H1 (cell line): ENCODE data around the gene VSTM2L. TPM values are rescaled to one million over a fixed set of nuclear protein-coding genes. Genes with fewer than 3 reads are reported as not detected.
A peak's percentile ranks its signal among the peaks of the same experiment; 100 is the strongest.

Experiments
- CTCF ChIA-PET: fragments of 300-600 bp; sonication (Branson Sonifier 250); formaldehyde crosslinking; loops from one replicate; lab custom pipeline; 2021; ENCODE audit not compliant: partially characterized antibody; lab: Charles Lee
- POLR2A ChIA-PET: fragments of 300-600 bp; sonication (Branson Sonifier 250); formaldehyde crosslinking; loops from one replicate; lab custom pipeline; 2021; ENCODE audit warnings: inconsistent platforms; ENCODE audit not compliant: partially characterized antibody; lab: Charles Lee
- DNase-seq, 2 experiments: peaks; one replicate each; pipeline versions ENCODE4 v3.0.0 to v3.0.0-alpha.2; 2010 to 2022; ENCODE audit warnings: low spot score in 2 of 2, low read depth in 1 of 2, mixed read lengths in 1 of 2
- FAIRE-seq: peaks from 2 replicates; lab custom pipeline; 2011; peaks lifted over from hg19 to GRCh38; lab: Jason Lieb, UNC
- H2AFZ ChIP-seq: 2 replicates; pipeline ENCODE4 v1.8.1; 2012; ENCODE audit warnings: low read length, inconsistent platforms
- H2AK5ac ChIP-seq: 2 replicates; pipeline ENCODE4 v1.6.1; 2013; ENCODE audit warnings: low read depth, low read length
- H2BK120ac ChIP-seq: replicated peaks from 2 replicates; pipeline ENCODE3; 2013; ENCODE audit warnings: low read depth, low read length, inconsistent platforms
- H2BK12ac ChIP-seq: 2 replicates; pipeline ENCODE4 v1.6.1; 2013; ENCODE audit warnings: low read depth, low read length
- H2BK15ac ChIP-seq: 2 replicates; pipeline ENCODE4 v1.6.1; 2013; ENCODE audit warnings: low read length
- H2BK20ac ChIP-seq: 2 replicates; pipeline ENCODE4 v1.6.1; 2013; ENCODE audit warnings: low read length
- H2BK5ac ChIP-seq: 2 replicates; pipeline ENCODE4 v1.6.1; 2013; ENCODE audit warnings: low read depth, low read length
- H3K14ac ChIP-seq: 2 replicates; pipeline ENCODE4 v1.6.1; 2013; ENCODE audit warnings: inconsistent platforms; ENCODE audit not compliant: insufficient read length
- H3K18ac ChIP-seq: 2 replicates; pipeline ENCODE4 v1.6.1; 2013; ENCODE audit warnings: low read length; ENCODE audit errors: extremely low read depth
- H3K23ac ChIP-seq: 2 replicates; pipeline ENCODE4 v1.6.1; 2013; ENCODE audit warnings: inconsistent platforms; ENCODE audit not compliant: insufficient read length
- H3K23me2 ChIP-seq: 2 replicates; pipeline ENCODE4 v1.6.1; 2013; ENCODE audit warnings: low read depth, low read length
- H3K27ac ChIP-seq: 2 replicates; pipeline ENCODE4 v1.6.1; 2011; ENCODE audit warnings: low read depth, low read length, inconsistent platforms
- H3K27me3 ChIP-seq, 4 experiments: replicated peaks in 1 of 4; 1 replicate in 1 of 4; 2 replicates in 3 of 4; pipeline versions ENCODE4 v1.6.1 to v1.8.1; 2011 to 2013; ENCODE audit warnings: low read length in 3 of 4, mild to moderate bottlenecking in 3 of 4, inconsistent platforms in 2 of 4, mixed read lengths in 2 of 4, moderate library complexity in 1 of 4; ENCODE audit not compliant: control insufficient read depth in 3 of 4, insufficient read depth in 3 of 4; ENCODE audit errors: extremely low read depth in 1 of 4
- H3K36me3 ChIP-seq, 4 experiments: 2 replicates each; pipeline versions ENCODE4 v1.6.1 to v1.8.1; 2011 to 2013; ENCODE audit warnings: mild to moderate bottlenecking in 4 of 4, low read length in 3 of 4, moderate library complexity in 2 of 4, control low read depth in 1 of 4, inconsistent platforms in 1 of 4; ENCODE audit not compliant: insufficient read depth in 4 of 4, control insufficient read depth in 2 of 4
- H3K4ac ChIP-seq: replicated peaks from 2 replicates; pipeline ENCODE3; 2013; ENCODE audit warnings: low read length, low read depth, mixed read lengths, inconsistent platforms; ENCODE audit not compliant: insufficient read length
- H3K4me1 ChIP-seq, 4 experiments: replicated peaks in 1 of 4; 1 replicate in 1 of 4; 2 replicates in 3 of 4; pipeline versions ENCODE4 v1.6.1 to v1.8.1; 2011 to 2013; ENCODE audit warnings: low read length in 3 of 4, inconsistent platforms in 2 of 4, mixed read lengths in 1 of 4; ENCODE audit not compliant: insufficient read depth in 4 of 4, control insufficient read depth in 3 of 4
- H3K4me2 ChIP-seq, 2 experiments: 2 replicates each; pipeline versions ENCODE4 v1.6.1 to v1.8.1; 2011 to 2013; ENCODE audit warnings: low read depth in 2 of 2, low read length in 2 of 2, control low read depth in 1 of 2, inconsistent platforms in 1 of 2, mild to moderate bottlenecking in 1 of 2; ENCODE audit not compliant: insufficient read depth in 1 of 2
- H3K4me3 ChIP-seq, 4 experiments: fragments of 200-600, 300-600 bp in 1 of 4; sonication (generic), shearing (Covaris generic), sonication (Bioruptor Twin) in 1 of 4; 2 replicates each; pipeline versions ENCODE4 v1.5.1 to v1.8.1; 2011 to 2016; ENCODE audit warnings: low read length in 4 of 4, low read depth in 3 of 4, control low read depth in 2 of 4, inconsistent platforms in 2 of 4, mild to moderate bottlenecking in 2 of 4, mixed read lengths in 1 of 4, moderate library complexity in 1 of 4; ENCODE audit not compliant: insufficient read depth in 2 of 4; ENCODE audit errors: extremely low read depth in 1 of 4
- H3K56ac ChIP-seq: replicated peaks from 2 replicates; pipeline ENCODE3; 2013; ENCODE audit warnings: low read depth, mild to moderate bottlenecking, mixed read lengths, low read length, inconsistent platforms; ENCODE audit not compliant: insufficient read length
- H3K79me1 ChIP-seq: 2 replicates; pipeline ENCODE4 v1.6.1; 2013; ENCODE audit warnings: low read depth, low read length, control low read depth
- H3K79me2 ChIP-seq, 2 experiments: 2 replicates each; pipeline versions ENCODE4 v1.6.1 to v1.8.1; 2012 to 2013; ENCODE audit warnings: low read length in 2 of 2, mild to moderate bottlenecking in 2 of 2, inconsistent platforms in 1 of 2; ENCODE audit not compliant: insufficient read depth in 2 of 2, control insufficient read depth in 1 of 2
- H3K9ac ChIP-seq, 4 experiments: replicated peaks in 1 of 4; 1 replicate in 1 of 4; 2 replicates in 3 of 4; pipeline versions ENCODE4 v1.6.1 to v1.8.1; 2011 to 2013; ENCODE audit warnings: low read depth in 3 of 4, low read length in 3 of 4, control low read depth in 2 of 4, mild to moderate bottlenecking in 2 of 4, moderate library complexity in 2 of 4, inconsistent platforms in 1 of 4; ENCODE audit errors: extremely low read depth in 1 of 4
- H3K9me3 ChIP-seq, 2 experiments: 2 replicates each; pipeline versions ENCODE4 v1.6.1 to v1.8.1; 2012 to 2013; ENCODE audit warnings: mild to moderate bottlenecking in 2 of 2, moderate library complexity in 2 of 2, control low read depth in 1 of 2, inconsistent platforms in 1 of 2, low read depth in 1 of 2, low read length in 1 of 2, mixed read lengths in 1 of 2; ENCODE audit not compliant: insufficient read depth in 2 of 2
- H4K20me1 ChIP-seq, 2 experiments: replicated peaks in 1 of 2; 2 replicates each; pipeline versions ENCODE3 to v1.8.1; 2011 to 2013; ENCODE audit warnings: inconsistent platforms in 2 of 2, low read length in 2 of 2, mild to moderate bottlenecking in 1 of 2; ENCODE audit not compliant: insufficient read depth in 2 of 2, control insufficient read depth in 1 of 2
- H4K5ac ChIP-seq: 2 replicates; pipeline ENCODE4 v1.6.1; 2013; ENCODE audit warnings: low read length, low read depth, mixed read lengths, inconsistent platforms; ENCODE audit not compliant: insufficient read length
- H4K8ac ChIP-seq: 2 replicates; pipeline ENCODE4 v1.8.0; 2013; ENCODE audit warnings: mild to moderate bottlenecking, moderate library complexity, low read length, inconsistent platforms; ENCODE audit not compliant: insufficient read depth; ENCODE audit errors: extremely low read depth
- H4K91ac ChIP-seq: replicated peaks from 2 replicates; pipeline ENCODE3; 2013; ENCODE audit warnings: low read length, mixed read lengths, inconsistent platforms; ENCODE audit not compliant: insufficient read length
- KDM1A ChIP-seq: fragments of 200-600, 300-600 bp; sonication (generic); IDR thresholded peaks from 2 replicates; pipeline ENCODE4 v1.7.1; 2016; ENCODE audit warnings: mild to moderate bottlenecking, low read length, borderline replicate concordance
- MAFK ChIP-seq: IDR thresholded peaks from 2 replicates; pipeline ENCODE4 v1.6.1; 2012; ENCODE audit warnings: low read depth, mild to moderate bottlenecking, improper control_type of control experiment, low read length
- RBBP5 ChIP-seq: IDR thresholded peaks from 2 replicates; pipeline ENCODE4 v1.7.1; 2012; ENCODE audit warnings: low read depth, mild to moderate bottlenecking, inconsistent platforms, low read length, moderate library complexity, borderline replicate concordance
- WGBS, 2 experiments: shearing (Covaris generic) in 1 of 2; methylation state at CpG; one replicate each; pipeline versions ENCODE4 v1.1.6 to v1.1.7; 2013 to 2015; ENCODE audit warnings: low lambda C conversion rate in 2 of 2, mixed read lengths in 2 of 2, inconsistent platforms in 1 of 2, low coverage in 1 of 2, missing lambda C conversion rate in 1 of 2; ENCODE audit not compliant: insufficient replicate concordance in 2 of 2, insufficient coverage in 1 of 2, insufficient read length in 1 of 2; ENCODE audit errors: extremely low coverage in 1 of 2, missing lambda C conversion rate in 1 of 2; 5-methylcytosine and 5-hydroxymethylcytosine counted together
- polyA plus RNA-seq, 7 experiments: library from polyadenylated mRNA; depleted of rRNA in 3 of 7; stranded (reverse) in 5 of 7; unstranded in 2 of 7; fragments of >200 nt in 5 of 7; fragments of 200-250 nt in 2 of 7; gene quantifications; 1 replicate in 5 of 7; 2 replicates in 1 of 7; 4 replicates in 1 of 7; pipeline versions ENCODE4 v1.2.1 to v1.2.3, GENCODE V29; 2011 to 2013; ENCODE audit warnings: missing spikeins in 2 of 7, mixed read lengths in 2 of 7
- total RNA-seq: library from RNA; stranded (reverse); fragmentation: NEBNext Ultra II Directional; extraction: Animal tissue kit (Norgen Biotek cat#: 25700); gene quantifications from 2 replicates; pipeline ENCODE4 v1.2.1, GENCODE V29; 2021

The VSTM2L gene
- total and polyA plus RNA-seq, 2 of the 8 experiments (the other 6 are each of a cell fraction or from before 2014, with no cell fraction given): 1.3 to 3.2 TPM

DNA sequence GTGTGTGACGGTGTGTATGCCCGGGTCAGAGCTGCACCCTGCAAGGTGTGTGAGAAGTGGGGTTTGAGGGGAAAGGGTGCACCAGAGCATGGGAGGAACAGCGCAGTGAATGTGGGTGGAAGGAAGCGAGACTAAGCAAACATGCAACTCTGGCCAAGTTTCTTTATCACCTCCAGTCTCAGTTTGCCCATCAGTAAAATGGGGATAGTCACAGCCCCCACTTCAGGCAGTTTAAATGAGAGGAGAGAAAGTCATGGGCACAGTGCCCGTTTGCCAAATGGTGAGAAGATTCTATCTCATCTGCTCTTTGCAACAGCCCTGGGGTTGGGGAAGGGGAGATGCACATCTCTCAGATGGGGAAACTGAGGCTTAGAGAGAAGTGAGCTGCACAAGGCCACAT, 12.8 kb upstream of the VSTM2L start:
- Histone ChIP-seq H2BK15ac (no peak overlapping the region), H3K23me2 (peaks cover 2% of the 10 kb centered on the region; the same call in 1 of the 2 replicates), H3K27ac (no peak overlapping the region), H4K8ac (peak overlapping the region; percentile 59; the same call in 1 of the 2 replicates), H3K4me2 (no peak overlapping the region), H2BK120ac (no peak overlapping the region), H3K18ac (no peak overlapping the region), H2AK5ac (no peak overlapping the region), H4K20me1 (no peaks in the 10 kb centered on the region), H3K4ac (no peak overlapping the region), H2BK5ac (no peak overlapping the region), H3K79me1 (no peaks in the 10 kb centered on the region), H3K4me1 (no peaks in the 10 kb centered on the region), H3K4me3 (no peak overlapping the region), H3K14ac (no peak overlapping the region), H3K36me3 (no peaks in the 10 kb centered on the region), H2BK20ac (no peak overlapping the region), H4K91ac (no peak overlapping the region), H4K5ac (no peak overlapping the region), H2BK12ac (no peak overlapping the region; the same call in 1 of the 2 replicates), H3K9ac (no peak overlapping the region), H3K23ac (no peak overlapping the region), H3K79me2 (no peaks in the 10 kb centered on the region), H3K27me3 (no peaks in the 10 kb centered on the region), H3K56ac (no peak overlapping the region), H3K9me3 (no peaks in the 10 kb centered on the region), H2AFZ (no peak overlapping the region)
- TF ChIP-seq MAFK: no peak
- TF ChIP-seq KDM1A: 0 out of 2 replicates have a peak, but pooled peaks have one; percentile 28
- TF ChIP-seq RBBP5: no peak
- no peak for FAIRE-seq
- 90% methylated on average over 5 of the region's 5 CpGs; no CpG with 5 or more reads in 1 of the 2 experiments for WGBS, 2 experiments
- CTCF ChIA-PET: interaction anchor here (0.5 to 3.2 kb wide), 7 partner anchors 12 to 325 kb away, joined by 3 to 13 read pairs (median 6); partner anchors contain the start of gene VSTM2L
- no peak for DNase-seq
- POLR2A ChIA-PET: interaction anchor here (0.8 kb wide), 1 partner anchor 34 kb away, joined by 3 read pairs; no protein-coding TSS in a partner anchor
